Ammon's horn (tissue), 1 donor: Measurements from ENCODE around the gene ASCC3.
A peak's percentile ranks its signal among the peaks of the same experiment; 100 is the strongest.
"Not testable (repeated sequence)": the region's sequence is repeated elsewhere in the genome, so short reads cannot be mapped to it uniquely, and the experiment has no call there.

Source experiments
- DNase-seq: peaks from one replicate; pipeline ENCODE4 v3.0.0-alpha.2; 2016; ENCODE audit warnings: low spot score

The ASCC3 gene

GRCh38 chr6:100880853-100881706 is at the start of gene ASCC3:
Gene ASCC3 (minus strand): TSS chr6:100881329. CDS start chr6:100867997, 13,332 bp downstream.
- DNase-seq, result peak; percentile 97

- no peak for DNase-seq
These were observed 44.6 kb upstream of the ASCC3 start for GRCh38 chr6:100925749-100926148.

- DNase-seq, result no peak
These were observed 43.6 kb upstream of the ASCC3 start for GRCh38 chr6:100924534-100925227.

GRCh38 chr6:100923481-100924165 is 42.5 kb upstream of the ASCC3 start:
- DNase-seq, result no peak

GRCh38 chr6:100920028-100920605 is 39.0 kb upstream of the ASCC3 start:
- no peak for DNase-seq

GRCh38 chr6:100918152-100918551 is 37.0 kb upstream of the ASCC3 start:
- no peak for DNase-seq

- DNase-seq, result no peak
These were observed 34.7 kb upstream of the ASCC3 start for GRCh38 chr6:100915876-100916275.

GRCh38 chr6:100913400-100914276 is 32.5 kb upstream of the ASCC3 start:
- no peak for DNase-seq

GRCh38 chr6:100906325-100906724 is 25.2 kb upstream of the ASCC3 start:
- DNase-seq, result no peak

- DNase-seq, result no peak
These were observed 23.9 kb upstream of the ASCC3 start for GRCh38 chr6:100905067-100905466.

GRCh38 chr6:100904316-100904715 is 23.2 kb upstream of the ASCC3 start:
- no peak for DNase-seq

GRCh38 chr6:100901582-100901981 is 20.5 kb upstream of the ASCC3 start:
- DNase-seq, result no peak

GRCh38 chr6:100899202-100899601 is 18.1 kb upstream of the ASCC3 start:
- DNase-seq, result no peak

GRCh38 chr6:100897671-100898070 is 16.5 kb upstream of the ASCC3 start:
- DNase-seq, result no peak

- no peak for DNase-seq
These were observed 12.6 kb upstream of the ASCC3 start for GRCh38 chr6:100893743-100894142.

- DNase-seq, result no peak
These were observed 11.6 kb upstream of the ASCC3 start for GRCh38 chr6:100892693-100893092.

- no peak for DNase-seq
These were observed 11.0 kb upstream of the ASCC3 start for GRCh38 chr6:100892116-100892515.

- no peak for DNase-seq
These were observed 9.9 kb upstream of the ASCC3 start for GRCh38 chr6:100891079-100891478.

GRCh38 chr6:100890646-100891045 is 9.5 kb upstream of the ASCC3 start:
- DNase-seq, result not testable (repeated sequence)

- no peak for DNase-seq
These were observed 8.2 kb upstream of the ASCC3 start for GRCh38 chr6:100889351-100889750.

GRCh38 chr6:100886076-100886475 is 4.9 kb upstream of the ASCC3 start:
- DNase-seq, result no peak
